GM21529 (cell line): ENCODE measurements around the gene LIMK2.

Source experiments
- ATAC-seq: cut with Tn5 transposase; IDR thresholded peaks from one replicate; pipeline ENCODE4 v1.9.1; 2021; ENCODE audit not compliant: unreplicated experiment

Gene LIMK2

GRCh38 chr22:31327806-31328543 is 115.9 kb downstream of the LIMK2 start:
- ATAC-seq, result no peak

DNA sequence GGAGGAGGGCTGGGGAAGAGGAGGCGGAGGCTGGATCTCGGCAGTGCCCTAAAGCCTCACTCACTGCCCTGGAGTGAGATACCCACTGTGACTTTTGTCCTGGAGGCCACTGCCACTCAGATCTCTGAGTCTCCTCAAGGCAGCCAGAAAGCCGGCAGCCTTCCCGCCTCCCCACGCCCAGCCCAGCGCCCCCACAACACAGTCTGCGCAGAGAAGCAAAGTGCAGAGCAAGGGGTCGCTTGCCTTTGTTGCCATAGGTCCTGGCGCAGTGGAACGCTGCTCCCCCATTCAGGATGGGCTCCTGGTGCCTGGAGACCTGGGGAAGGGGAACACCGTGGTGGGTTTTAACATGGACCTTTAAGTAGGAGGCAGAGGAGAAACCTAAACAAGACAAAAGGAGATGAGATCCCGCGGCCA is 116.5 kb downstream of the LIMK2 start:
- no peak for ATAC-seq

GRCh38 chr22:31329029-31329428 is 116.9 kb downstream of the LIMK2 start:
- no peak for ATAC-seq
